Measurements from ENCODE around the gene TMEM208.

DNA sequence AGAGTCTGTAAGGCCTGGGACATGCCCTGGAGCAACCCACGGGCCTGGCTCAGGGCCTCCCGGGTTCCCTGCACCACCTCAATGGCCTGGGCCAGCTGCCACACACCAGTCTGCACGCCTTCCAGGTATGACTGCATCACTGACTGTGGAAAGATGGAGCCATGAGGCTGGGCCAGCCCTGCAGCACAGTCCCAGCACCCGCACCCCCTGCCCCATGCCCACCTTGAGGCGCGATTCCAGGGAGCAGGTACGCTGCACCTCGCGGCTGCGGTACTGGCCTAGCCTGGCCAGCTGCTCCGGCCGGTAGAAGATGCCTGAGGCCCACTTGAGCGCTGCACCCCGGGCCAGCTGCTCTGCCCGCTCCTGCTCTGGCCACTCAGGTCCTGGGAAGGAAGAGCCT is 38.1 kb upstream of the TMEM208 start:
- TF ChIP-seq POLR2A (IDR thresholded peaks at IDR 0.05), result no peak
- TF ChIP-seq, protein P1, sequence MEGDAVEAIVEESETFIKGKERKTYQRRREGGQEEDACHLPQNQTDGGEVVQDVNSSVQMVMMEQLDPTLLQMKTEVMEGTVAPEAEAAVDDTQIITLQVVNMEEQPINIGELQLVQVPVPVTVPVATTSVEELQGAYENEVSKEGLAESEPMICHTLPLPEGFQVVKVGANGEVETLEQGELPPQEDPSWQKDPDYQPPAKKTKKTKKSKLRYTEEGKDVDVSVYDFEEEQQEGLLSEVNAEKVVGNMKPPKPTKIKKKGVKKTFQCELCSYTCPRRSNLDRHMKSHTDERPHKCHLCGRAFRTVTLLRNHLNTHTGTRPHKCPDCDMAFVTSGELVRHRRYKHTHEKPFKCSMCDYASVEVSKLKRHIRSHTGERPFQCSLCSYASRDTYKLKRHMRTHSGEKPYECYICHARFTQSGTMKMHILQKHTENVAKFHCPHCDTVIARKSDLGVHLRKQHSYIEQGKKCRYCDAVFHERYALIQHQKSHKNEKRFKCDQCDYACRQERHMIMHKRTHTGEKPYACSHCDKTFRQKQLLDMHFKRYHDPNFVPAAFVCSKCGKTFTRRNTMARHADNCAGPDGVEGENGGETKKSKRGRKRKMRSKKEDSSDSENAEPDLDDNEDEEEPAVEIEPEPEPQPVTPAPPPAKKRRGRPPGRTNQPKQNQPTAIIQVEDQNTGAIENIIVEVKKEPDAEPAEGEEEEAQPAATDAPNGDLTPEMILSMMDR (IDR thresholded peaks at IDR 0.05), result no peak

Measured in Peyer's patch (tissue), 4 donors.